Measurements from ENCODE around the gene HTRA2.
"Not testable (repeated sequence)": the region's sequence is repeated elsewhere in the genome, so short reads cannot be mapped to it uniquely, and the experiment has no call there.

The HTRA2 gene

GRCh38 chr2:74559912-74560311 lies 30.2 kb downstream of the HTRA2 start:
- Mint-ChIP-seq H3K9me3 (no peaks in the 10 kb centered on the region), H3K36me3 (ENCODE audit: low read depth) (no peaks in the 10 kb centered on the region), H3K27ac (no peak overlapping the region), H3K4me1 (peaks cover 13% of the 10 kb centered on the region), H3K27me3 (ENCODE audit: low read depth, poor library complexity) (peaks cover 100% of the 10 kb centered on the region), H3K4me3 (no peak overlapping the region)
- no peak for TF ChIP-seq CTCF (IDR thresholded peaks at IDR 0.05)
- no peak for DNase-seq

- peaks cover 97% of the 10 kb centered on the region for H3K27me3 Mint-ChIP-seq (ENCODE audit: low read depth, poor library complexity)
- peaks cover 7% of the 10 kb centered on the region for H3K4me1 Mint-ChIP-seq
- DNase-seq, result no peak
- H3K36me3 Mint-ChIP-seq (ENCODE audit: low read depth), result no peaks in the 10 kb centered on the region
- TF ChIP-seq CTCF (IDR thresholded peaks at IDR 0.05), result no peak
- H3K9me3 Mint-ChIP-seq, result no peaks in the 10 kb centered on the region
- no peak overlapping the region for H3K27ac Mint-ChIP-seq
- no peak overlapping the region for H3K4me3 Mint-ChIP-seq
These were observed 30.9 kb downstream of the HTRA2 start for GRCh38 chr2:74560591-74560990.

- not testable (repeated sequence) for H3K4me1 Mint-ChIP-seq; H3K36me3 Mint-ChIP-seq (ENCODE audit: low read depth); DNase-seq; H3K4me3 Mint-ChIP-seq; H3K27ac Mint-ChIP-seq; H3K9me3 Mint-ChIP-seq
- H3K27me3 Mint-ChIP-seq (ENCODE audit: low read depth, poor library complexity), result peaks cover 97% of the 10 kb centered on the region
These were observed 31.3 kb downstream of the HTRA2 start for GRCh38 chr2:74561022-74561421.

GRCh38 chr2:74562126-74562775 lies 32.5 kb downstream of the HTRA2 start:
- peaks cover 7% of the 10 kb centered on the region for H3K4me1 Mint-ChIP-seq
- no peak overlapping the region for H3K4me3 Mint-ChIP-seq
- no peaks in the 10 kb centered on the region for H3K9me3 Mint-ChIP-seq
- H3K36me3 Mint-ChIP-seq (ENCODE audit: low read depth), result no peaks in the 10 kb centered on the region
- H3K27ac Mint-ChIP-seq, result no peak overlapping the region
- no peak for DNase-seq
- no peak for TF ChIP-seq CTCF (IDR thresholded peaks at IDR 0.05)
- peaks cover 96% of the 10 kb centered on the region for H3K27me3 Mint-ChIP-seq (ENCODE audit: low read depth, poor library complexity)

- DNase-seq, result no peak
- Mint-ChIP-seq H3K9me3 (no peaks in the 10 kb centered on the region), H3K4me1 (peaks cover 7% of the 10 kb centered on the region), H3K4me3 (no peak overlapping the region), H3K27ac (no peak overlapping the region), H3K36me3 (ENCODE audit: low read depth) (no peaks in the 10 kb centered on the region), H3K27me3 (ENCODE audit: low read depth, poor library complexity) (peaks cover 93% of the 10 kb centered on the region)
- TF ChIP-seq CTCF (IDR thresholded peaks at IDR 0.05), result no peak
These were observed 34.5 kb downstream of the HTRA2 start for GRCh38 chr2:74564222-74564621.

- no peak for TF ChIP-seq CTCF (IDR thresholded peaks at IDR 0.05)
- H3K9me3 Mint-ChIP-seq, result no peaks in the 10 kb centered on the region
- DNase-seq, result no peak
- no peaks in the 10 kb centered on the region for H3K4me1 Mint-ChIP-seq
- no peak overlapping the region for H3K4me3 Mint-ChIP-seq
- H3K36me3 Mint-ChIP-seq (ENCODE audit: low read depth), result no peaks in the 10 kb centered on the region
- H3K27ac Mint-ChIP-seq, result no peak overlapping the region
- H3K27me3 Mint-ChIP-seq (ENCODE audit: low read depth, poor library complexity), result peaks cover 73% of the 10 kb centered on the region
These were observed 36.5 kb downstream of the HTRA2 start for GRCh38 chr2:74566076-74566753.

Data from nephron progenitor cell (in vitro differentiated cells).